Vagina (tissue), 2 donors: ENCODE results near the gene ST7.

Experiments used
- CTCF ChIP-seq, 3 experiments: fragments of 450-650 bp in 2 of 3; fragments of 200-600 bp in 1 of 3; sonication (generic) in 1 of 3; IDR thresholded peaks; one replicate each; pipeline ENCODE4 v1.5.1; 2017 to 2019; ENCODE audit warnings: antibody characterized with exemption in 3 of 3, mild to moderate bottlenecking in 2 of 3, moderate library complexity in 2 of 3
- POLR2A ChIP-seq, 2 donors: fragments of 450-650 bp; IDR thresholded peaks; one replicate each; pipeline ENCODE4 v1.6.1; 2017; ENCODE audit warnings: antibody characterized with exemption in 2 of 2, mild to moderate bottlenecking in 2 of 2, moderate library complexity in 2 of 2
- POLR2AphosphoS5 ChIP-seq, 2 donors: sonication (generic); formaldehyde crosslinking; IDR thresholded peaks; one replicate each; pipeline ENCODE4 v1.9.0; 2017; ENCODE audit warnings: antibody characterized with exemption in 2 of 2, mild to moderate bottlenecking in 2 of 2, low read depth in 1 of 2; ENCODE audit not compliant: insufficient read depth in 1 of 2

- TF ChIP-seq POLR2AphosphoS5 (IDR thresholded peaks at IDR 0.05; ENCODE audit: insufficient read depth in 1 of 2, low read depth in 1 of 2) (no peak), POLR2A (IDR thresholded peaks at IDR 0.05) (no peak), CTCF (IDR thresholded peaks at IDR 0.05) (no peak)
Observed at GRCh38 chr7:116981939-116982338, 28.6 kb downstream of the ST7 start.
